WI38 (cell line): ENCODE results near the gene TSC2.

ENCODE experiments used
- H3K4me3 ChIP-seq: 2 replicates; pipeline ENCODE4 v1.5.1; 2011; ENCODE audit warnings: low read depth, mild to moderate bottlenecking, control low read depth, low read length
- CTCF ChIP-seq: IDR thresholded peaks from 2 replicates; pipeline ENCODE4 v1.5.1; 2012; ENCODE audit warnings: low read depth, mild to moderate bottlenecking, control low read depth, low read length

TSC2 gene

GRCh38 chr16:2071454-2072202 is 23.8 kb downstream of the TSC2 start:
- TF ChIP-seq CTCF = no peak
- no peak overlapping the region for H3K4me3 ChIP-seq

GRCh38 chr16:2072926-2073325 is 25.1 kb downstream of the TSC2 start:
- TF ChIP-seq CTCF = no peak
- no peak overlapping the region for H3K4me3 ChIP-seq

GRCh38 chr16:2074071-2074470 is 26.3 kb downstream of the TSC2 start:
- TF ChIP-seq CTCF = no peak
- no peak overlapping the region for H3K4me3 ChIP-seq

GRCh38 chr16:2075631-2076030 is 27.8 kb downstream of the TSC2 start:
- no peak for TF ChIP-seq CTCF
- no peak overlapping the region for H3K4me3 ChIP-seq

GRCh38 chr16:2076072-2076865 is 28.5 kb downstream of the TSC2 start:
- no peak overlapping the region for H3K4me3 ChIP-seq
- no peak for TF ChIP-seq CTCF

- H3K4me3 ChIP-seq = no peak overlapping the region
- TF ChIP-seq CTCF = no peak
These were observed 29.2 kb downstream of the TSC2 start for GRCh38 chr16:2077016-2077415.

GRCh38 chr16:2077696-2078095 is 29.9 kb downstream of the TSC2 start:
- no peak overlapping the region for H3K4me3 ChIP-seq
- no peak for TF ChIP-seq CTCF
